A172 (cell line): Measurements from ENCODE around the gene TMEM209. TPM values are rescaled to one million over a fixed set of nuclear protein-coding genes. Genes with fewer than 3 reads are reported as not detected.
"Not testable (repeated sequence)": the region's sequence is repeated elsewhere in the genome, so short reads cannot be mapped to it uniquely, and the experiment has no call there.

Experiments
- DNase-seq: peaks from one replicate; pipeline ENCODE4 v3.0.0-alpha.2; 2015; ENCODE audit warnings: low spot score
- total RNA-seq: library from RNA; depleted of rRNA; stranded (reverse); fragments of >200 nt; shearing (Covaris generic); gene quantifications from 2 replicates; pipeline ENCODE4 v1.2.3, GENCODE V29; 2014

TMEM209 gene
- total RNA-seq, 1 experiment from 2014 or later, result 12.7 TPM

GRCh38 chr7:130162196-130162595, 43.0 kb downstream of the TMEM209 start:
- DNase-seq, result no peak

GRCh38 chr7:130160455-130160854, 44.8 kb downstream of the TMEM209 start:
- DNase-seq, result no peak

- DNase-seq, result no peak
Observed at GRCh38 chr7:130160023-130160422, 45.2 kb downstream of the TMEM209 start.

GRCh38 chr7:130157700-130158099, 47.5 kb downstream of the TMEM209 start:
- DNase-seq, result no peak

GRCh38 chr7:130156140-130156539, 49.1 kb downstream of the TMEM209 start:
- no peak for DNase-seq

- DNase-seq, result no peak
Observed at GRCh38 chr7:130154501-130155317, 50.5 kb downstream of the TMEM209 start.

- no peak for DNase-seq
Observed at GRCh38 chr7:130154131-130154500, 51.1 kb downstream of the TMEM209 start.

- DNase-seq, result no peak
Observed at GRCh38 chr7:130153211-130153908, 51.8 kb downstream of the TMEM209 start.

GRCh38 chr7:130152493-130153210, 52.6 kb downstream of the TMEM209 start:
- DNase-seq, result no peak

GRCh38 chr7:130151591-130152492, 53.4 kb downstream of the TMEM209 start:
- DNase-seq, result no peak

- DNase-seq, result no peak
Observed at GRCh38 chr7:130150587-130150986, 54.6 kb downstream of the TMEM209 start.

GRCh38 chr7:130149281-130150139, 55.7 kb downstream of the TMEM209 start:
- DNase-seq, result no peak

- DNase-seq, result no peak
Observed at GRCh38 chr7:130148561-130148960, 56.6 kb downstream of the TMEM209 start.

GRCh38 chr7:130147710-130148325, 57.4 kb downstream of the TMEM209 start:
- DNase-seq, result no peak

GRCh38 chr7:130146693-130147405, 58.4 kb downstream of the TMEM209 start:
- no peak for DNase-seq

- DNase-seq, result not testable (repeated sequence)
Observed at GRCh38 chr7:130146142-130146541, 59.1 kb downstream of the TMEM209 start.

GRCh38 chr7:130145424-130146100, 59.6 kb downstream of the TMEM209 start:
- DNase-seq, result no peak

GRCh38 chr7:130144312-130145171, 60.7 kb downstream of the TMEM209 start:
- DNase-seq, result peak; percentile 14
